CD4-positive, alpha-beta T cell treated with Interleukin-1 beta for 1 hour (primary cell): Measurements from ENCODE around the gene ITGB8.

Experiments used
- DNase-seq, 2 donors: peaks; one replicate each; pipeline ENCODE4 v3.0.0-alpha.2; 2020 to 2022

The ITGB8 gene

GRCh38 chr7:20435305-20435704 is 104.6 kb downstream of the ITGB8 start:
- DNase-seq, result no peak

GRCh38 chr7:20438248-20438647 is 107.5 kb downstream of the ITGB8 start:
- no peak for DNase-seq

GRCh38 chr7:20438694-20439376 is 108.1 kb downstream of the ITGB8 start:
- no peak for DNase-seq

- DNase-seq, result no peak
Observed at GRCh38 chr7:20439416-20440185, 108.9 kb downstream of the ITGB8 start.

- DNase-seq, result peak in 1 of 2 donors; percentile 13
Observed at GRCh38 chr7:20440472-20441105, 109.9 kb downstream of the ITGB8 start.

GRCh38 chr7:20441346-20441745 is 110.6 kb downstream of the ITGB8 start:
- no peak for DNase-seq

GRCh38 chr7:20441991-20442441 is 111.3 kb downstream of the ITGB8 start:
- DNase-seq, result no peak

- DNase-seq, result no peak
Observed at GRCh38 chr7:20442951-20443350, 112.3 kb downstream of the ITGB8 start.

- no peak for DNase-seq
Observed at GRCh38 chr7:20444030-20444800, 113.5 kb downstream of the ITGB8 start.

- DNase-seq, result no peak
Observed at GRCh38 chr7:20447021-20447650, 116.4 kb downstream of the ITGB8 start.

- DNase-seq, result no peak
Observed at GRCh38 chr7:20449176-20449575, 118.5 kb downstream of the ITGB8 start.

GRCh38 chr7:20450536-20450935 is 119.8 kb downstream of the ITGB8 start:
- DNase-seq, result no peak

GRCh38 chr7:20454202-20454601 is 123.5 kb downstream of the ITGB8 start:
- no peak for DNase-seq

- no peak for DNase-seq
Observed at GRCh38 chr7:20456701-20457100, 126.0 kb downstream of the ITGB8 start.

- DNase-seq, result no peak
Observed at GRCh38 chr7:20458521-20458920, 127.8 kb downstream of the ITGB8 start.

GRCh38 chr7:20459419-20459818 is 128.7 kb downstream of the ITGB8 start:
- DNase-seq, result no peak

- DNase-seq, result no peak
Observed at GRCh38 chr7:20464891-20465290, 134.2 kb downstream of the ITGB8 start.
